HepG2 (cell line): ENCODE data around the gene MPST. TPM values are rescaled to one million over a fixed set of nuclear protein-coding genes. Genes with fewer than 3 reads are reported as not detected.

Experiments used
- ARNT2 ChIP-seq: sonication (generic); formaldehyde crosslinking; IDR thresholded peaks from 2 replicates; pipeline ENCODE4 v1.8.0; 2022; ENCODE audit warnings: mild to moderate bottlenecking, low read depth, missing genetic modification reagents, moderate library complexity
- ATRX ChIP-seq: sonication (generic); formaldehyde crosslinking; IDR thresholded peaks from 2 replicates; pipeline ENCODE4 v1.4.0; 2020; ENCODE audit warnings: missing genetic modification reagents, borderline replicate concordance
- MIER2 ChIP-seq: IDR thresholded peaks from 2 replicates; pipeline ENCODE4 v1.6.1; 2016; ENCODE audit warnings: missing biosample characterization, missing genetic modification reagents
- NFRKB ChIP-seq: fragments of 450-650 bp; IDR thresholded peaks from 2 replicates; pipeline ENCODE4 v1.6.1; 2017
- POLR2A ChIP-seq, 2 experiments: IDR thresholded peaks; 2 replicates each; pipeline ENCODE4 v1.6.1; 2011; ENCODE audit warnings: low read depth in 2 of 2, low read length in 2 of 2, mild to moderate bottlenecking in 1 of 2, moderate library complexity in 1 of 2; ENCODE audit not compliant: insufficient read depth in 1 of 2
- RCOR2 ChIP-seq: IDR thresholded peaks from 2 replicates; pipeline ENCODE4 v1.6.1; 2016; ENCODE audit warnings: missing biosample characterization, missing genetic modification reagents
- SP5 ChIP-seq: IDR thresholded peaks from 2 replicates; pipeline ENCODE4 v1.6.1; 2016; ENCODE audit warnings: low read depth, borderline replicate concordance
- SPEN ChIP-seq: sonication (generic); formaldehyde crosslinking; IDR thresholded peaks from 2 replicates; pipeline ENCODE4 v1.5.1; 2020; ENCODE audit warnings: low read depth, mild to moderate bottlenecking, missing genetic modification reagents
- ZBTB2 ChIP-seq: sonication (generic); formaldehyde crosslinking; IDR thresholded peaks from 2 replicates; pipeline ENCODE4 v1.8.0; 2022; ENCODE audit warnings: low read depth, missing genetic modification reagents
- ZBTB49 ChIP-seq: sonication (generic); formaldehyde crosslinking; IDR thresholded peaks from 2 replicates; pipeline ENCODE4 v1.4.0; 2020; ENCODE audit warnings: missing genetic modification reagents, borderline replicate concordance
- ZFP37 ChIP-seq: sonication (generic); formaldehyde crosslinking; IDR thresholded peaks from 2 replicates; pipeline ENCODE4 v1.4.0; 2020; ENCODE audit warnings: missing genetic modification reagents, borderline replicate concordance
- ZFYVE20 ChIP-seq: sonication (generic); formaldehyde crosslinking; IDR thresholded peaks from 2 replicates; pipeline ENCODE4 v1.8.0; 2023; ENCODE audit warnings: low read depth, mild to moderate bottlenecking, moderate library complexity, missing genetic modification reagents, borderline replicate concordance
- ZNF644 ChIP-seq: IDR thresholded peaks from 2 replicates; pipeline ENCODE4 v1.6.1; 2016; ENCODE audit warnings: low read depth
- ZNF646 ChIP-seq: sonication (generic); formaldehyde crosslinking; IDR thresholded peaks from 2 replicates; pipeline ENCODE4 v1.9.0; 2021; ENCODE audit warnings: mild to moderate bottlenecking, missing genetic modification reagents
- polyA plus RNA-seq, 8 experiments: library from polyadenylated mRNA; depleted of rRNA in 3 of 8; stranded (reverse) in 7 of 8; unstranded in 1 of 8; fragments of >200 nt; fragmentation: Illumina TruSeq in 4 of 8; extraction: Trizol in 4 of 8; gene quantifications; 2 replicates each; pipeline versions ENCODE4 v1.2.1 to v1.2.3, GENCODE V29; 2011 to 2016; ENCODE audit warnings: low read depth in 4 of 8, missing spikeins in 1 of 8, mixed read lengths in 1 of 8; ENCODE audit not compliant: insufficient read depth in 1 of 8
- total RNA-seq, 5 experiments: library from RNA; depleted of rRNA; stranded (reverse); fragments of >200 nt; fragmentation: Illumina TruSeq; extraction: Trizol; gene quantifications; 2 replicates each; pipeline ENCODE4 v1.2.3, GENCODE V29; 2016; ENCODE audit warnings: low read depth in 1 of 5
- TF ChIP-seq, protein P1 (sequence below): sonication (generic); formaldehyde crosslinking; IDR thresholded peaks from 2 replicates; pipeline ENCODE4 v1.4.0; 2020; ENCODE audit warnings: missing genetic modification reagents, borderline replicate concordance
- TF ChIP-seq, protein P2 (sequence below): sonication (generic); formaldehyde crosslinking; IDR thresholded peaks from 2 replicates; pipeline ENCODE4 v1.5.1; 2020; ENCODE audit warnings: mild to moderate bottlenecking, missing genetic modification reagents, moderate library complexity

MPST gene
- total and polyA plus RNA-seq, 2 of the 13 experiments (the other 11 are each of a cell fraction or from before 2014, with no cell fraction given), result 133 to 141 TPM

DNA sequence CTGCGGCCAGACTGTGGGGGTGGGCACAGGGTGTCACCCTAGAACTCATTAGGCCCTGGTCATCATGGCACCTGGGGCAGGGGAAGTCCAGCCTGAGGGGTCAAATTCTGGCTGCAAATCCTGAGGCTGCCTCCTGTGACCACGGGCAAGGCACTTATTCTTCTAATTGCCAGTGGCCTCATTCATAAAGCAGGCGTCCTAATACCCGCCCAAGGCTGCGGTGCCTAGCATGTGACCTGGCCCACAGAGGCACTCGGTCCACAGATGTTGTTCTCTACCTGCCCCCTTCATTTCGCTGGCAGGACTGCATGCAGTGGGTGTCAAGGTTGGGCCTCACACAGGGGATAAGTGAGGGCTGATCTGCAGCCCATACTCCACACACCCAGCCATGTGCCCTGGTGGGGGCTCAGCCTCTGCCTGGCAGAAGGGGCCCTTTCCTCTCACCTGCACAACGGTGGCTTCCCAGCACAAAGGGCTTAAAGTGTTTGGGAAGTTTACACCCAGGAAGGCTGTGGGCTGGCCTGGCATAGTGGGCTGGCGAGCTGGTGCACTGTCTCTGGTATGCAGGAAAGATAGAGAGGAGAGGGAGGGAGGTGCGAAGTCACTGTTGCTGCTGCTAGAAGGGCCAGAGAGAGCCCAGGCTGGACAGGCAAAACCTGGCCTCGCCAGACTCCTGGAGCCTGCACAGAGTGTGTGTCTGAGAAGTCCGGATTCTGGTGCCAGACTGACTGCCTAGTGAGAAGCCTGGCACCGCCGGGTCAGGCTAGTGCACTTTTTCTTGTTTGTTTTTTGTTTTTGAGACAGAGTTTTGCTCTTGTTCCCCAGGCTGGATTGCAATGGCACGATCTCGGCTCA is 3.2 kb downstream of the MPST start (continued):
- TF ChIP-seq ZBTB2, result peak; percentile 51; the same call in 1 of the 2 replicates
- no peak for TF ChIP-seq ZFYVE20 (CRISPR knock-in tag)
- TF ChIP-seq ZFP37 (CRISPR knock-in tag), result no peak
- TF ChIP-seq SP5 (CRISPR knock-in tag), result no peak
- TF ChIP-seq MIER2 (CRISPR knock-in tag), result no peak
- TF ChIP-seq, protein P1, sequence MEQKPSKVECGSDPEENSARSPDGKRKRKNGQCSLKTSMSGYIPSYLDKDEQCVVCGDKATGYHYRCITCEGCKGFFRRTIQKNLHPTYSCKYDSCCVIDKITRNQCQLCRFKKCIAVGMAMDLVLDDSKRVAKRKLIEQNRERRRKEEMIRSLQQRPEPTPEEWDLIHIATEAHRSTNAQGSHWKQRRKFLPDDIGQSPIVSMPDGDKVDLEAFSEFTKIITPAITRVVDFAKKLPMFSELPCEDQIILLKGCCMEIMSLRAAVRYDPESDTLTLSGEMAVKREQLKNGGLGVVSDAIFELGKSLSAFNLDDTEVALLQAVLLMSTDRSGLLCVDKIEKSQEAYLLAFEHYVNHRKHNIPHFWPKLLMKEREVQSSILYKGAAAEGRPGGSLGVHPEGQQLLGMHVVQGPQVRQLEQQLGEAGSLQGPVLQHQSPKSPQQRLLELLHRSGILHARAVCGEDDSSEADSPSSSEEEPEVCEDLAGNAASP (CRISPR knock-in tag), result no peak
- no peak for TF ChIP-seq ARNT2
- TF ChIP-seq NFRKB, result no peak
- no peak for TF ChIP-seq ZBTB49 (CRISPR knock-in tag)
- no peak for TF ChIP-seq ZNF646 (CRISPR knock-in tag)
- TF ChIP-seq, protein P2, sequence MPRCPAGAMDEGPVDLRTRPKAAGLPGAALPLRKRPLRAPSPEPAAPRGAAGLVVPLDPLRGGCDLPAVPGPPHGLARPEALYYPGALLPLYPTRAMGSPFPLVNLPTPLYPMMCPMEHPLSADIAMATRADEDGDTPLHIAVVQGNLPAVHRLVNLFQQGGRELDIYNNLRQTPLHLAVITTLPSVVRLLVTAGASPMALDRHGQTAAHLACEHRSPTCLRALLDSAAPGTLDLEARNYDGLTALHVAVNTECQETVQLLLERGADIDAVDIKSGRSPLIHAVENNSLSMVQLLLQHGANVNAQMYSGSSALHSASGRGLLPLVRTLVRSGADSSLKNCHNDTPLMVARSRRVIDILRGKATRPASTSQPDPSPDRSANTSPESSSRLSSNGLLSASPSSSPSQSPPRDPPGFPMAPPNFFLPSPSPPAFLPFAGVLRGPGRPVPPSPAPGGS (CRISPR knock-in tag), result no peak
- TF ChIP-seq SPEN (CRISPR knock-in tag), result no peak
- TF ChIP-seq ATRX (CRISPR knock-in tag), result no peak
- TF ChIP-seq ZNF644 (CRISPR knock-in tag), result no peak
- TF ChIP-seq POLR2A (IDR thresholded peaks at IDR 0.05; ENCODE audit: insufficient read depth in 1 of 2, low read depth in 2 of 2, low read length in 2 of 2), result peak; percentile 13 to 48; a peak in 1 of 4 replicates
- TF ChIP-seq RCOR2, result no peak
